ENCODE results near the gene PAFAH1B2.

DNA sequence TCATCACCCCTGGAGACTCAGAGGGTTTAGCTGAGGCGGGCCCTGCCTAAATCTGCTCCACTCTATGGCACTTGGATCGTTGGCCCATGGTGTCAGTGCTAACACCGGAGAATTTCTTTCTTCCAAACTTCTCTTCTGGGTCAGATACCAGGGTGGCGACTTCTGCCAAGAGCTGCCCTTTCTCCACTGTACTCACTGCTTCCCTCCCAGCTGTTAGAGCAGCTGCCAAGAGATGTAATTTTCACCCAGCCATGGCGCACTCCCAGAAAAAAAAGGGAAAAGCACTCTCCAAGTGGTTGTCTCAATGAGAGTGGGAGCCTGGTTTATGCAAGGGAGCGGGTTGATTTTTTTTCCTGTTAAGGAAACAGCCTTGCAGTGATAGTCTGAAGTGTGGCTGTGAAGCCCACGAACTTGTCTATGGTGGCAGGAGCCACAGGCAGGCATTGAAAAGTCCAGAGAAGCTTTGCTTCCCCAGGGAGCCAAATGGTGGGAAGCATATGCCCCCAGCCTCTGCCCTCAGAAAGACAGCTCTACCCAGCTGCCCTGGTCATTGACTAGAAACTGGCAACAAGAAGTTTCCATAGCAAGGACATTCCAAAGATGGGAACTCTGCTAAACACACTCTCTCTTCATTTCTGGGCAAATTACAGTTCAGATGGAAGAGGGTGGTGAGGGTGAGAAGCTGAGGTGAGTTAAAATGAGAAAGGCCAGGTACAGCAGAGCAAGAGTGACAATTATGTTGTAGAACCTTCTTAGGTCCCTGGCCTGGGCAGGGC, 77.1 kb downstream of the PAFAH1B2 start:
- no peak for TF ChIP-seq POLR2AphosphoS5 (IDR thresholded peaks at IDR 0.05; ENCODE audit: insufficient read depth, low read depth, low read length)
- TF ChIP-seq, protein P1, sequence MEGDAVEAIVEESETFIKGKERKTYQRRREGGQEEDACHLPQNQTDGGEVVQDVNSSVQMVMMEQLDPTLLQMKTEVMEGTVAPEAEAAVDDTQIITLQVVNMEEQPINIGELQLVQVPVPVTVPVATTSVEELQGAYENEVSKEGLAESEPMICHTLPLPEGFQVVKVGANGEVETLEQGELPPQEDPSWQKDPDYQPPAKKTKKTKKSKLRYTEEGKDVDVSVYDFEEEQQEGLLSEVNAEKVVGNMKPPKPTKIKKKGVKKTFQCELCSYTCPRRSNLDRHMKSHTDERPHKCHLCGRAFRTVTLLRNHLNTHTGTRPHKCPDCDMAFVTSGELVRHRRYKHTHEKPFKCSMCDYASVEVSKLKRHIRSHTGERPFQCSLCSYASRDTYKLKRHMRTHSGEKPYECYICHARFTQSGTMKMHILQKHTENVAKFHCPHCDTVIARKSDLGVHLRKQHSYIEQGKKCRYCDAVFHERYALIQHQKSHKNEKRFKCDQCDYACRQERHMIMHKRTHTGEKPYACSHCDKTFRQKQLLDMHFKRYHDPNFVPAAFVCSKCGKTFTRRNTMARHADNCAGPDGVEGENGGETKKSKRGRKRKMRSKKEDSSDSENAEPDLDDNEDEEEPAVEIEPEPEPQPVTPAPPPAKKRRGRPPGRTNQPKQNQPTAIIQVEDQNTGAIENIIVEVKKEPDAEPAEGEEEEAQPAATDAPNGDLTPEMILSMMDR (IDR thresholded peaks at IDR 0.05; ENCODE audit: extremely low read depth in 1 of 2, insufficient read depth in 1 of 2, low read depth in 1 of 2, low read length in 2 of 2) = no peak
- TF ChIP-seq MYC (IDR thresholded peaks at IDR 0.05; ENCODE audit: low read depth, low read length) = no peak
- no peak for TF ChIP-seq POLR2A (IDR thresholded peaks at IDR 0.05; ENCODE audit: low read depth, low read length)
- TF ChIP-seq EZH2 (IDR thresholded peaks at IDR 0.05; ENCODE audit: borderline replicate concordance, low read depth, low read length, severe bottlenecking) = no peak
- TF ChIP-seq MAX (IDR thresholded peaks at IDR 0.05; ENCODE audit: insufficient read depth, insufficient read length) = no peak
- TF ChIP-seq FOS (IDR thresholded peaks at IDR 0.05; ENCODE audit: borderline replicate concordance, insufficient read depth, low read length) = no peak
- TF ChIP-seq GATA2 (IDR thresholded peaks at IDR 0.05; ENCODE audit: insufficient read depth, insufficient read length, low read depth, low read length) = no peak

Data from endothelial cell of umbilical vein (primary cell).